Hematopoietic multipotent progenitor cell treated with erythropoietin and hydrocortisone succinate and interleukin-3 and kit ligand, for 15 days (in vitro differentiated cells): Measurements from ENCODE around the gene DCP1B.

ENCODE experiments used
- DNase-seq: peaks from one replicate; pipeline ENCODE4 v3.0.0-alpha.2; 2015; ENCODE audit warnings: low spot score

The DCP1B gene

GRCh38 chr12:1919763-1920162, 84.5 kb downstream of the DCP1B start:
- no peak for DNase-seq

- no peak for DNase-seq
Measured at GRCh38 chr12:1919284-1919683, 85.0 kb downstream of the DCP1B start.

DNA sequence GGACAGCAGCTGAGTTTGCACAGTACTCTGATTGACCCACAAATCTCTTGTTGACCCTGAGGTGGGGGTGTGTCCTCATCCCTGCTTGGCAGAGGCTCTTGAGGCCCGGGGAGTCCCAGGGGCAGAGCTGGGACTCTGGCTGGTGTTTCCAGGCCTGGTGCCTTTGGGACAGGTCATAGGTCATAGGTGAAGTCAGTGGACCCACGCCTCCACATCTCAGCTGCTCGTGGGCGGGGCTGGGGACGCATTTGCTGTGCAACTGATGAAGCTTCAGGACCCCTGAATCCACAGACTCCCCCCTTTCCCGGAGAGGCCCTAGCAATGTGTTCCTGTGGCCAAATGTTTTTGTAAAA, 85.4 kb downstream of the DCP1B start:
- no peak for DNase-seq

- DNase-seq = peak; percentile 58
Measured at GRCh38 chr12:1918081-1918883, 86.0 kb downstream of the DCP1B start, which contains the start of gene CACNA2D4. TSS of gene CACNA2D4 (minus strand) at chr12:1918652. CDS start at chr12:1918473, 179 bp downstream.

- DNase-seq = peak; percentile 82
Measured at GRCh38 chr12:1917172-1918070, 86.8 kb downstream of the DCP1B start.

GRCh38 chr12:1916371-1917171, 87.7 kb downstream of the DCP1B start:
- DNase-seq = peak; percentile 95

DNA sequence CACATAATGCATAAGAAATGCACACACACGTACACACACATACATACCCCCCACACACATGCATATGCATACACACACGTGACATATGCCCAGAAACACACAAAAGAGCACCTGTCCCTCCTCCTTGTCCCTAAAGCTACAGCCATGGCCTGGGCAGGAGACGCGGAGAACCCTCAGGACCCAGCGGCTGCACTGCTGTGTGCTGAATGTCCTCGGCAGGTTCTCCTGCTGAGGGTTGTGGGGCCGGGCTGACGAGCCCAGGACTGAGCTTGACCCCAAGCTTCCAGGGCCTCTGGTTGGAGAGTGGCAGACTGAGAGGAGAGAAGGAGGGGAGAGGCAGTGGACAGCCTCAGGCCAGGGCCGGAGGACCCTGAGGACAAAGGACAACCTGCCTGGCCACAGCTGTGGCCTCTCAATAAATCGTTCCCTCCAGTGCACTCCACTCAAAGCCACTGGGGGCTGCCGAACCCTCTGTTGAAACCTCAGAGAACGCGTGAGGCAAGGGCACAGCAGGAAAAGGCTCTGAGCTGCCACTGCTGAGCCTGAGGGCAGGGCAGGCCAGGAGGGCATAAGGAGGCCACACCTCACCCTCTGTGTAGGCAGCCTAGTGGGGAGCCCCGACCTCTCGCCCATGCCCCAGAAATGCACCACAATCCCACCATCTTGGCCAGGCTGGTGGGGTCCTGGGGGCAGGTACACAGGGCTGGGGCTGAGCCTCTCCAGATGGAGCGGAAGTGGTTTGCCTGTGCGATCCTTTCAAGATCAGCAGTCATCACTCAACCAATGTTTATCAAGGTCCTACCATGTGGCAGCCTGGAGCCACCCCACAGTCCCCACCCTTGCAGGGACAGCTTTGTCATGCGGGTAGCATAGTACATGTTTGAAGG, 88.9 kb downstream of the DCP1B start:
- DNase-seq = peak; percentile 94

GRCh38 chr12:1914114-1914911, 89.9 kb downstream of the DCP1B start:
- no peak for DNase-seq

- no peak for DNase-seq
Measured at GRCh38 chr12:1913377-1914113, 90.7 kb downstream of the DCP1B start.

GRCh38 chr12:1912580-1913376, 91.5 kb downstream of the DCP1B start:
- DNase-seq = no peak

DNA sequence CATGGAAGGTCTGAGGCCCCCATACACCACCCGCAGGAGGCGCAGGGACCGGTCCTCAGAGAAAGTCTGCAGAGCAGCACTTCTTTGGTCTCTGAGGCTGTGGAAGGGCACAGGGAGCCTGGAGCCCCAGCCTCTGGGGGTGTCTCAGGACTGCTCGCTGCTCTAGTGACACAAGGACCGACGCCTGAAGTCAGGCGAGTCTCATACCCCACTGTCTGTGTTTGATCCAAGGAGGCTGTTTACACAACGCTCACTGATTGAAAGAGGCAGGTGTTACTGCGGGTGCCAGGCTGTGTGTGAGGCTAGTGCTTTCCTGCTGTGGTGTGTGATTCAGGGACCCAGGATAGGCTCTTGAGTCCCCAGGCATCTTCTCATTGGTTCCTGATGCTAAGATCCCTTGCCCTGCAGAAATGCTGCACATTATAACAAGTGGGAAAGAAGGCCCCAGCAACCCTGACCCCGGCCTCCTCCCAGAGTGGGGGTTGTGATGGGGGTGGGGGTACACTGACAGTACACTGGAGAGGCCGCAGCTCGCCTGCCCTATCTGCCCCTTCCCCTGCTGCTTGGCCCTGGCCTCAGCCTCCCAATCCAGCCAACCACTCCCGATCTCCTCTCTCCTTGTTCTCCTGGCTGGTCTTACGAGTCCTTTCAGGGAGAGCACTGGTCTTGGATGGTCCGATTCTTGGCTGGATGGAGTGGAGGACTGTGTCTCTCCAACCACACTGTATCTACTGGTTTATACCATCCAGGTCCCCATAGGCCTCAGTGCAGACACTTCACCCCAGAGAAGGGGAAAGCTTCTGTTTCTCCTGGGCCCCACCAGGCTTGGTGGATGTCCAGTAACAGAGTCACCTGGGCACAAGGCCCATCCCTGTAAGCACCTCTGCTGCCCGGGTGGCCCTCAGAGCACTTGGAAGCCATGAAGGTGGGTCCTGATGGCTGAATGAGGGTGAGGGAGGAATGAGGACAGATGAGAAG, 92.4 kb downstream of the DCP1B start:
- no peak for DNase-seq

- DNase-seq = no peak
Measured at GRCh38 chr12:1910468-1910867, 93.8 kb downstream of the DCP1B start.

- no peak for DNase-seq
Measured at GRCh38 chr12:1908758-1909157, 95.5 kb downstream of the DCP1B start.

DNA sequence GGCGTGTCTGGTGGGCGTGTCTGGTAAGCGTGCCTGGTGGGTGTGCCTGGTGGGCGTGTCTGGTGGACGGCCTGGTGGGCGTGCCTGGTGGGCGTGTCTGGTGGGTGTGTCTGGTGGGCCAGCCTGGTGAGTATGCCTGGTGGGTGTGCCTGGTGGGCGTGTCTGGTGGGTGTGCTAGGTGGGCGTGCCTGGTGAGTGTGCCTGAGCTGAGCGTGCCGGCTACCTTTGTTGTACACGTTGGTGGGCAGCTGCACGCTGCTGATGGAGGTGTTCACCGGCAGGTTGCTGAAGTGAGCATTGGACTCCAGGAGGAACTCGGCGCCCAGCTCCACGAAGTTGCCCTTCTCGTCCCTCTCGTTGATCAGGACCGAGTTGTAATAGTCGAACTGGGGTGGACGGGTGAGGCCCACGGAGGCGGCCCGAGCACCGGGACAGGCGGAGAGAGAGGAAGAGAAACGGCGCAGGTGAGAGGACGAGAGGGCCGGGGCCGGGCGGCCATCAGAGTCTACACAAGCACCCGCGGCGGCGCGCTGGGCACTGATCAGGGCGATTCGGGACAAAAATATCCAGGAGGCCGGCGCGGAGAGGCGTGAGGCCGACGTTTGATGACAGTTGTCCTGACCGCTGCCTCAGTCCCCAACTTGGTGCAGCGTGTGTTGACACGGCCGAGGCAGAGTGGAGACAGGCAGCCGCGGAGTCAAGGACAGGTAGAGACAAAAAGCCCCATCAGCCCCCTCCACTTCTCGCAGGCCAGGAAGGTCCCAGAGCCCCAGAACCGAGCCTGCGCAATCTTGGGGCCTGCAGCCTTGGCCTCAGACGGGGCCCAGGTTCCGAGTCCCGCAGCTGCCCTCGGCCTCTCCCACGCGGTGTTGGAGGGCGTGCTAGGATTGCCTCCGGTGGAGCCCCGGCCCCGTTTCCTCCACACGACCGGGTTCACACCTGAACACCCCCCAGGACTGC, 96.3 kb downstream of the DCP1B start:
- DNase-seq = peak; percentile 85

- DNase-seq = no peak
Measured at GRCh38 chr12:1906579-1906978, 97.7 kb downstream of the DCP1B start.

DNA sequence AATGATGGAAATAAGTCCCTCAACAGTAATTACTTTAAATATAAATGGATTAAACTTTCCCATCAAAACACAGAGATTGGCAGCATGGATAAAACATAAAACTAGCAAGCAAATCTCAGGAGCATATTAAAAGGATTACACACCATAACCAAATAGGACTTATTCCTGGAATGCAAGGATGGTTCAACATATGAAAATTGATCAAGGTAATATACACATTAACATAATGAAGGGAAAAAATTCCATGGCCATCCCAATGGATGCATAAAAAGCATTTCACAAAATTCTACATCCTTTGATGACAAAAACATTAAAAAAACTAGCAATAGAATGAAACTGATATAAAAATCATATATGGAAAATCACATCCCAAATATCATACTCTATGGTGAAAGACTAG, 99.4 kb downstream of the DCP1B start:
- DNase-seq = no peak
